WTC11 (cell line): Measurements from ENCODE around the gene IFI27L2. TPM values are rescaled to one million over a fixed set of nuclear protein-coding genes. Genes with fewer than 3 reads are reported as not detected.

ENCODE experiments used
- ATAC-seq: fragments of 200-7000 bp; cut with Tn5 transposase; 2 replicates; pipeline ENCODE4 v1.10.0; 2021; ENCODE audit warnings: mild to moderate bottlenecking, moderate library complexity
- CTCF ChIA-PET: fragments of 300-600 bp; sonication (Branson Sonifier 250); formaldehyde crosslinking; loops from one replicate; lab custom pipeline; 2021; ENCODE audit warnings: antibody characterized with exemption; lab: Charles Lee
- POLR2A ChIA-PET: fragments of 350-600 bp; sonication (Branson Sonifier 250); formaldehyde crosslinking; loops from one replicate; lab custom pipeline; 2021; ENCODE audit warnings: antibody characterized with exemption; lab: Charles Lee
- DNase-seq: peaks from one replicate; pipeline ENCODE4 v3.0.0; 2021; ENCODE audit warnings: low spot score
- H3K27ac Mint-ChIP-seq: 2 replicates; pipeline ENCODE4 v1.8.0; 2021; ENCODE audit warnings: mixed read lengths
- H3K27me3 Mint-ChIP-seq: 2 replicates; pipeline ENCODE4 v1.8.0; 2021; ENCODE audit warnings: low read depth, mild to moderate bottlenecking, moderate library complexity, mixed read lengths
- H3K36me3 Mint-ChIP-seq: 2 replicates; pipeline ENCODE4 v1.8.0; 2021; ENCODE audit warnings: mixed read lengths
- H3K4me1 Mint-ChIP-seq: 2 replicates; pipeline ENCODE4 v1.8.0; 2022; ENCODE audit warnings: mixed read lengths
- H3K4me3 Mint-ChIP-seq: 2 replicates; pipeline ENCODE4 v1.8.0; 2021; ENCODE audit warnings: mild to moderate bottlenecking, moderate library complexity, mixed read lengths
- H3K9me3 Mint-ChIP-seq: 2 replicates; pipeline ENCODE4 v1.8.0; 2021; ENCODE audit warnings: mixed read lengths
- ARID4B ChIP-seq: sonication (generic); formaldehyde crosslinking; IDR thresholded peaks from 2 replicates; pipeline ENCODE4 v1.8.0; 2023; ENCODE audit warnings: missing genetic modification reagents, mild to moderate bottlenecking, borderline replicate concordance
- CBFB ChIP-seq: sonication (generic); formaldehyde crosslinking; IDR thresholded peaks from 2 replicates; pipeline ENCODE4 v1.8.1; 2022; ENCODE audit warnings: mild to moderate bottlenecking, low read depth, missing genetic modification reagents
- CREB1 ChIP-seq: sonication (generic); formaldehyde crosslinking; IDR thresholded peaks from 2 replicates; pipeline ENCODE4 v1.8.0; 2023; ENCODE audit warnings: mild to moderate bottlenecking, missing genetic modification reagents
- FOXP1 ChIP-seq: sonication (generic); formaldehyde crosslinking; IDR thresholded peaks from 2 replicates; pipeline ENCODE4 v1.8.0; 2022; ENCODE audit warnings: missing genetic modification reagents, mild to moderate bottlenecking, moderate library complexity, borderline replicate concordance
- FOXP4 ChIP-seq: sonication (generic); formaldehyde crosslinking; IDR thresholded peaks from 2 replicates; pipeline ENCODE4 v1.8.0; 2022; ENCODE audit warnings: mild to moderate bottlenecking, missing genetic modification reagents
- HMGA2 ChIP-seq: fragments of 250-450 bp; sonication (Bioruptor Pico); IDR thresholded peaks from 2 replicates; pipeline ENCODE4 v1.4.0; 2021; ENCODE audit warnings: mild to moderate bottlenecking, moderate library complexity
- MAX ChIP-seq: sonication (generic); formaldehyde crosslinking; IDR thresholded peaks from 2 replicates; pipeline ENCODE4 v1.8.0; 2022; ENCODE audit warnings: mild to moderate bottlenecking, missing genetic modification reagents
- MLX ChIP-seq: sonication (generic); formaldehyde crosslinking; IDR thresholded peaks from 2 replicates; pipeline ENCODE4 v1.8.1; 2023; ENCODE audit warnings: mild to moderate bottlenecking, missing genetic modification reagents, moderate library complexity
- NR2C2 ChIP-seq: sonication (generic); formaldehyde crosslinking; IDR thresholded peaks from 2 replicates; pipeline ENCODE4 v1.8.0; 2022; ENCODE audit warnings: mild to moderate bottlenecking, missing genetic modification reagents
- TP53 ChIP-seq: sonication (generic); formaldehyde crosslinking; IDR thresholded peaks from 2 replicates; pipeline ENCODE4 v1.8.1; 2023; ENCODE audit warnings: mild to moderate bottlenecking, missing genetic modification reagents
- ZBTB43 ChIP-seq: sonication (generic); formaldehyde crosslinking; IDR thresholded peaks from 2 replicates; pipeline ENCODE4 v1.8.1; 2023; ENCODE audit warnings: mild to moderate bottlenecking, missing genetic modification reagents
- ZMAT4 ChIP-seq: fragments of 250-450 bp; sonication (Bioruptor Pico); IDR thresholded peaks from 2 replicates; pipeline ENCODE4 v1.9.0; 2021; ENCODE audit warnings: mild to moderate bottlenecking
- ZNF281 ChIP-seq: sonication (generic); formaldehyde crosslinking; IDR thresholded peaks from 2 replicates; pipeline ENCODE4 v1.8.0; 2023; ENCODE audit warnings: mild to moderate bottlenecking, missing genetic modification reagents
- ZNF317 ChIP-seq: sonication (generic); formaldehyde crosslinking; IDR thresholded peaks from 2 replicates; pipeline ENCODE4 v1.8.1; 2023; ENCODE audit warnings: low read depth, mild to moderate bottlenecking, moderate library complexity, missing genetic modification reagents, borderline replicate concordance
- ZNF425 ChIP-seq: fragments of 250-450 bp; sonication (Bioruptor Pico); conservative IDR thresholded peaks from 2 replicates; pipeline ENCODE4 v1.9.0; 2021; ENCODE audit warnings: mild to moderate bottlenecking
- ZSCAN18 ChIP-seq: fragments of 250-450 bp; sonication (Bioruptor Pico); IDR thresholded peaks from 2 replicates; pipeline ENCODE4 v2.1.2; 2022; ENCODE audit warnings: mild to moderate bottlenecking, moderate library complexity
- total RNA-seq: library from RNA; stranded (reverse); gene quantifications from 3 replicates; pipeline ENCODE4 v1.2.3, GENCODE V29; 2021

Gene IFI27L2
- total RNA-seq, 1 experiment from 2014 or later, result 22.1 TPM

- no peak for TF ChIP-seq ZSCAN18 (CRISPR knock-in tag)
- no peak for TF ChIP-seq HMGA2 (CRISPR knock-in tag)
These were observed 16.8 kb downstream of the IFI27L2 start (continued) for GRCh38 chr14:94112513-94113063.

- Mint-ChIP-seq H3K4me1 (peaks cover 14% of the 10 kb centered on the region; the same call in 1 of the 2 replicates), H3K36me3 (no peaks in the 10 kb centered on the region), H3K4me3 (no peak overlapping the region), H3K27me3 (peaks cover 2% of the 10 kb centered on the region; the same call in 1 of the 2 replicates), H3K27ac (no peak overlapping the region), H3K9me3 (no peaks in the 10 kb centered on the region)
- ChIA-PET POLR2A (no interaction called here), CTCF (interaction anchor here (2.2 to 3.0 kb wide), 2 partner anchors 25 to 75 kb away, joined by 5 to 14 read pairs; no protein-coding TSS in a partner anchor)
- TF ChIP-seq ZMAT4 (CRISPR knock-in tag), result no peak
- no peak for TF ChIP-seq ZNF425 (CRISPR knock-in tag)
- TF ChIP-seq MAX (CRISPR knock-in tag), result no peak
- TF ChIP-seq MLX (CRISPR knock-in tag), result no peak
- no peak for TF ChIP-seq CBFB (CRISPR knock-in tag)
- TF ChIP-seq CREB1 (CRISPR knock-in tag), result no peak
- TF ChIP-seq ZBTB43, result no peak
- no peak for TF ChIP-seq ZNF281 (CRISPR knock-in tag)
- TF ChIP-seq FOXP1 (CRISPR knock-in tag), result no peak
- TF ChIP-seq FOXP4 (CRISPR knock-in tag), result no peak
- no peak for TF ChIP-seq ZNF317
- TF ChIP-seq NR2C2 (CRISPR knock-in tag), result no peak
- TF ChIP-seq ARID4B (CRISPR knock-in tag), result no peak
- TF ChIP-seq TP53 (CRISPR knock-in tag), result no peak
- DNase-seq, result no peak
- no peak for ATAC-seq
These were observed 17.9 kb downstream of the IFI27L2 start for GRCh38 chr14:94111276-94112095.
